SK-N-SH treated with all-trans-retinoic acid at 6 μM for 48 hours (cell line): ENCODE results near the gene TEX50.
"Not testable (repeated sequence)": the region's sequence is repeated elsewhere in the genome, so short reads cannot be mapped to it uniquely, and the experiment has no call there.

Source experiments
- ATAC-seq: fragments of 200-7000 bp; cut with Tn5 transposase; 3 replicates; pipeline ENCODE4 v1.9.1; 2020; ENCODE audit warnings: mild to moderate bottlenecking, moderate library complexity
- ARNTL ChIP-seq: fragments of 450-650 bp; formaldehyde crosslinking; IDR thresholded peaks from 2 replicates; pipeline ENCODE4 v1.5.0; 2020; ENCODE audit warnings: low read depth, mild to moderate bottlenecking, moderate library complexity, borderline replicate concordance
- BACH2 ChIP-seq: fragments of 250-450 bp; sonication (Bioruptor Pico); IDR thresholded peaks from 2 replicates; pipeline ENCODE4 v1.9.0; 2021; ENCODE audit warnings: mild to moderate bottlenecking, borderline replicate concordance
- CSDC2 ChIP-seq: fragments of 250-450 bp; sonication (Bioruptor Pico); IDR thresholded peaks from 2 replicates; pipeline ENCODE4 v1.5.0; 2020; ENCODE audit warnings: mild to moderate bottlenecking, moderate library complexity
- GLIS3 ChIP-seq: fragments of 250-450 bp; sonication (Bioruptor Pico); IDR thresholded peaks from 2 replicates; pipeline ENCODE4 v1.5.0; 2020; ENCODE audit warnings: mild to moderate bottlenecking, moderate library complexity
- ISL1 ChIP-seq: fragments of 250-450 bp; sonication (Bioruptor Pico); IDR thresholded peaks from 2 replicates; pipeline ENCODE4 v2.1.2; 2022; ENCODE audit warnings: mild to moderate bottlenecking, moderate library complexity
- OSR1 ChIP-seq: fragments of 250-450 bp; sonication (Bioruptor Pico); IDR thresholded peaks from 2 replicates; pipeline ENCODE4 v1.8.0; 2022; ENCODE audit warnings: moderate library complexity, mild to moderate bottlenecking, inconsistent platforms
- PPARA ChIP-seq: fragments of 250-450 bp; sonication (Bioruptor Pico); IDR thresholded peaks from 2 replicates; pipeline ENCODE4 v1.5.0; 2020; ENCODE audit warnings: mild to moderate bottlenecking, borderline replicate concordance
- RARB ChIP-seq: fragments of 250-450 bp; sonication (Bioruptor Pico); IDR thresholded peaks from 2 replicates; pipeline ENCODE4 v1.8.0; 2021; ENCODE audit warnings: mild to moderate bottlenecking, moderate library complexity
- SNAI2 ChIP-seq: fragments of 250-450 bp; sonication (Bioruptor Pico); IDR thresholded peaks from 2 replicates; pipeline ENCODE4 v1.5.0; 2020; ENCODE audit warnings: mild to moderate bottlenecking, moderate library complexity
- TCF4 ChIP-seq: fragments of 250-450 bp; sonication (Bioruptor Pico); IDR thresholded peaks from 2 replicates; pipeline ENCODE4 v1.8.0; 2021; ENCODE audit warnings: mild to moderate bottlenecking, moderate library complexity, borderline replicate concordance
- TOX ChIP-seq: fragments of 250-450 bp; sonication (Bioruptor Pico); IDR thresholded peaks from 2 replicates; pipeline ENCODE4 v1.8.0; 2021; ENCODE audit warnings: mild to moderate bottlenecking, moderate library complexity, borderline replicate concordance
- ZC3H10 ChIP-seq: fragments of 250-450 bp; sonication (Bioruptor Pico); IDR thresholded peaks from 2 replicates; pipeline ENCODE4 v1.5.1; 2021; ENCODE audit warnings: mild to moderate bottlenecking, moderate library complexity
- ZFP30 ChIP-seq: fragments of 450-650 bp; formaldehyde crosslinking; IDR thresholded peaks from 2 replicates; pipeline ENCODE4 v1.5.0; 2022; ENCODE audit warnings: mild to moderate bottlenecking, moderate library complexity
- ZNF70 ChIP-seq: fragments of 450-650 bp; formaldehyde crosslinking; IDR thresholded peaks from 2 replicates; pipeline ENCODE4 v1.5.0; 2020; ENCODE audit warnings: mild to moderate bottlenecking, moderate library complexity
- ZNF8 ChIP-seq: fragments of 450-650 bp; formaldehyde crosslinking; IDR thresholded peaks from 2 replicates; pipeline ENCODE4 v1.5.0; 2020; ENCODE audit warnings: mild to moderate bottlenecking, moderate library complexity
- TF ChIP-seq, protein P1 (sequence below): fragments of 250-450 bp; sonication (Bioruptor Pico); IDR thresholded peaks from 2 replicates; pipeline ENCODE4 v1.8.0; 2021; ENCODE audit warnings: low read depth, mild to moderate bottlenecking, moderate library complexity, borderline replicate concordance
- TF ChIP-seq, protein P2 (sequence below): fragments of 250-450 bp; sonication (Bioruptor Pico); IDR thresholded peaks from 2 replicates; pipeline ENCODE4 v1.5.1; 2020; ENCODE audit warnings: low read depth, mild to moderate bottlenecking, moderate library complexity

TEX50 gene

DNA sequence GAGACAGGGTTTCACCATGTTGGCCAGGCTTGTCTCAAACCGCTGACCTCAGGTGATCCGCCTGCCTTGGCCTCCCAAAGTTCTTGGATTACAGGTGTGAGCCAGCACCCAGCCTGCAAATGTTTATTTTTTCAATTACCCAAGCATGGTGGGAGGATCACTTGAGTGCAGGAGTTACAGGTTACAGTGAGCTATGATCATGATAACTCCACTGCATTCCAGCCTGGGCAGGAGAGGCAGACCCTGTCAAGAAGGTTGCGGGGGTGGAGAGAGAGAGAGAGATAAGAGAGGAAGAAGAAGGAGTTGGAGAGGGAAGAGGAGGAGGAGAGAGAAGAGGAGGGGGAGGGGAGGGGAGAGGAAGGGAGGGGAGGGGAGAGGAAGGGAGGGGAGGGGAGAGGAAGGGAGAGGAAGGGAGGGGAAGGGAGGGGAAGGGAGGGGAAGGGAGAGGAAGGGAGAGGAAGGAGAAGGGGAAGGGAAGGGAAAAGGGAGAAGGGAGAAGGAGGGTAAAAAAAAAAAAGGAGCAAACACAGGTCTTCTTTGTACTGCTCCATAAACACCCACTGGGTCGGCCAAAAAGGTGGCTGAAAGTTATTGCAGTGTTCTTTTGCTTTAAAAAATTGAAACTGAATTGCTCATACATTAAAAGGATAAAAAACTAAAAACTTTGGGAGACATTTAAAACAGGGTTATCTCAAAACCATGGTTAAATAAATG is 26.5 kb upstream of the TEX50 start:
- ATAC-seq, result no peak
- TF ChIP-seq OSR1 (CRISPR knock-in tag) (no peak), ZFP30 (CRISPR knock-in tag) (no peak), TOX (CRISPR knock-in tag) (no peak), CSDC2 (CRISPR knock-in tag) (no peak)

DNA sequence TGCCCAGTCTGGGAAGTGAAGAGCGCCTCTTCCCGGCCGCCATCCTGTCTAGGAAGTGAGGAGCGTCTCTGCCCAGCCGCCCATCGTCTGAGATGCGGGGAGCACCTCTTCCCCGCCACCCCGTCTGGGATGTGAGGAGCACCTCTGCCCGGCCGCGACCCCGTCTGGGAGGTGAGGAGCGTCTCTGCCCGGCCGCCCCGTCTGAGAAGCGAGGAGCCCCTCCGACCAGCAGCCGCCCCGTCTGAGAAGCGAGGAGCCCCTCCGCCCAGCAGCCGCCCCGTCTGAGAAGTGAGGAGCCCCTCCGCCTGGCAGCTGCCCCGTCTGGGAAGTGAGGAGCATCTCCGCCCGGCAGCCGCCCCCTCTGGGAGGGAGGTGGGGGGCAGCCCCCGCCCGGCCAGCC is 22.1 kb upstream of the TEX50 start:
- not testable (repeated sequence) for ATAC-seq

DNA sequence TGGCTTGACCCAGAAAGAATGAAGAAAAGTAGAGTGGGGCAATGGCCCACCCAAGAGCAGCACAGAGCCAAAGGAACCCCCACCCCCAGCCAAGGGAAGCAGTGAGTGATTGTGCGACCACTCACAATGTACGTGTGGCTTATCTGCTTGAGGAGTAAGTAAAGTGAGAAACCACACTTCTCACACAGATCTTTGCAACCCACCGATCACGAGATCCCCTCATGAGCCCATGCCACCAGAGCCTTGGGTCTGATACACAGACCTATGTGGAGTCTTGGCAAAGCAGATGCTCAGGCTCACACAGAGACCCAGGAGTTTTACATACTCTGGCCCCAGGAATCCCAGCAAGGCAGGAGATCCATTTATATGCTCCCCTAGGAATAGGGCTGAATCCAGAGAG is 18.3 kb upstream of the TEX50 start:
- TF ChIP-seq SNAI2 (CRISPR knock-in tag) (no peak), RARB (CRISPR knock-in tag) (no peak), TOX (CRISPR knock-in tag) (no peak), ISL1 (CRISPR knock-in tag) (no peak)
- TF ChIP-seq, protein P1, sequence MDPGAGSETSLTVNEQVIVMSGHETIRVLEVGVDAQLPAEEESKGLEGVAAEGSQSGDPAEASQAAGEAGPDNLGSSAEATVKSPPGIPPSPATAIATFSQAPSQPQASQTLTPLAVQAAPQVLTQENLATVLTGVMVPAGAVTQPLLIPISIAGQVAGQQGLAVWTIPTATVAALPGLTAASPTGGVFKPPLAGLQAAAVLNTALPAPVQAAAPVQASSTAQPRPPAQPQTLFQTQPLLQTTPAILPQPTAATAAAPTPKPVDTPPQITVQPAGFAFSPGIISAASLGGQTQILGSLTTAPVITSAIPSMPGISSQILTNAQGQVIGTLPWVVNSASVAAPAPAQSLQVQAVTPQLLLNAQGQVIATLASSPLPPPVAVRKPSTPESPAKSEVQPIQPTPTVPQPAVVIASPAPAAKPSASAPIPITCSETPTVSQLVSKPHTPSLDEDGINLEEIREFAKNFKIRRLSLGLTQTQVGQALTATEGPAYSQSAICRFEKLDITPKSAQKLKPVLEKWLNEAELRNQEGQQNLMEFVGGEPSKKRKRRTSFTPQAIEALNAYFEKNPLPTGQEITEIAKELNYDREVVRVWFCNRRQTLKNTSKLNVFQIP (CRISPR knock-in tag), result no peak
- no peak for ATAC-seq

DNA sequence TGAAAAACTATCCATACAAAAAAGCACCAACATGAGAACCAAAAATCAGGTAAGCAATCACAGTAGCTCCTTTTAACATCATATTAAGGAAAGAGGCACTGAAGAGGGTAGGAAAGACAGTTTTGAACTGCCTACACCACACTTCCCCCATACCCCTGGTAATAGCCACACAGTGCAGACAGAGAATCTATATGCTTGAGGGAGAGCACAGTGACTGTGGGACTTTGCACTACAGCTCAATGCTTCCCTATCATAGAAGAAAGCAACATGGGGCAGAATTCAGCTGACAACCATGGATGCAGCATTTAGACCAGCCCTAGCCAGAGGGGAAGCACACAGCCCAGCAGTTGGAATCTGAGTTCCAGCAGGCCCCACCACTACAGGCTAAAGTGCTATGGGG is 7.9 kb upstream of the TEX50 start:
- no peak for ATAC-seq
- TF ChIP-seq TCF4 (CRISPR knock-in tag) (no peak), SNAI2 (CRISPR knock-in tag) (no peak), RARB (CRISPR knock-in tag) (no peak), ISL1 (CRISPR knock-in tag) (no peak), GLIS3 (CRISPR knock-in tag) (no peak), ZC3H10 (CRISPR knock-in tag) (no peak), OSR1 (CRISPR knock-in tag) (no peak)
- TF ChIP-seq, protein P2, sequence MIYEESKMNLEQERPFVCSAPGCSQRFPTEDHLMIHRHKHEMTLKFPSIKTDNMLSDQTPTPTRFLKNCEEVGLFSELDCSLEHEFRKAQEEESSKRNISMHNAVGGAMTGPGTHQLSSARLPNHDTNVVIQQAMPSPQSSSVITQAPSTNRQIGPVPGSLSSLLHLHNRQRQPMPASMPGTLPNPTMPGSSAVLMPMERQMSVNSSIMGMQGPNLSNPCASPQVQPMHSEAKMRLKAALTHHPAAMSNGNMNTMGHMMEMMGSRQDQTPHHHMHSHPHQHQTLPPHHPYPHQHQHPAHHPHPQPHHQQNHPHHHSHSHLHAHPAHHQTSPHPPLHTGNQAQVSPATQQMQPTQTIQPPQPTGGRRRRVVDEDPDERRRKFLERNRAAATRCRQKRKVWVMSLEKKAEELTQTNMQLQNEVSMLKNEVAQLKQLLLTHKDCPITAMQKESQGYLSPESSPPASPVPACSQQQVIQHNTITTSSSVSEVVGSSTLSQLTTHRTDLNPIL (CRISPR knock-in tag), result no peak

DNA sequence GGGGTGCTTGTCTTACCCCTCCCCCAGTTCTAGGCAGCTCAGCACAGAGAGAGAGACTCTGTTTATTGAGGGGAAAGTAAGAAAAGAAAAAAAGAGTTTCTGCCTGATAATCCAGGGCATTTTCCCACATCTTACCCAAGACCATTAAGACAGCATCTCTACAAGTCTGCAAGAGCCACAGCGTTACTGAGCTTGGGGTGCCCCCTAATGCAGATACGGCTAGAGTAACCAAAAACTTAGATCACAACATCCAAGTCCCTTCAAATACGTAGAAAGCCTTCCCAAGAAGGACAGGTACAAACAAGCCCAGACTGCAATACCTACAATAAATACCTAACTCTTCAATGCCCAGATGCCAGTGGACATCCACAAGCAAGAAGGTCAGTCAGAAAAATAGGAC is 6.2 kb upstream of the TEX50 start:
- TF ChIP-seq ISL1 (CRISPR knock-in tag), result no peak
- no peak for TF ChIP-seq TCF4 (CRISPR knock-in tag)
- no peak for TF ChIP-seq PPARA
- TF ChIP-seq ZNF70 (CRISPR knock-in tag), result no peak
- ATAC-seq, result no peak

DNA sequence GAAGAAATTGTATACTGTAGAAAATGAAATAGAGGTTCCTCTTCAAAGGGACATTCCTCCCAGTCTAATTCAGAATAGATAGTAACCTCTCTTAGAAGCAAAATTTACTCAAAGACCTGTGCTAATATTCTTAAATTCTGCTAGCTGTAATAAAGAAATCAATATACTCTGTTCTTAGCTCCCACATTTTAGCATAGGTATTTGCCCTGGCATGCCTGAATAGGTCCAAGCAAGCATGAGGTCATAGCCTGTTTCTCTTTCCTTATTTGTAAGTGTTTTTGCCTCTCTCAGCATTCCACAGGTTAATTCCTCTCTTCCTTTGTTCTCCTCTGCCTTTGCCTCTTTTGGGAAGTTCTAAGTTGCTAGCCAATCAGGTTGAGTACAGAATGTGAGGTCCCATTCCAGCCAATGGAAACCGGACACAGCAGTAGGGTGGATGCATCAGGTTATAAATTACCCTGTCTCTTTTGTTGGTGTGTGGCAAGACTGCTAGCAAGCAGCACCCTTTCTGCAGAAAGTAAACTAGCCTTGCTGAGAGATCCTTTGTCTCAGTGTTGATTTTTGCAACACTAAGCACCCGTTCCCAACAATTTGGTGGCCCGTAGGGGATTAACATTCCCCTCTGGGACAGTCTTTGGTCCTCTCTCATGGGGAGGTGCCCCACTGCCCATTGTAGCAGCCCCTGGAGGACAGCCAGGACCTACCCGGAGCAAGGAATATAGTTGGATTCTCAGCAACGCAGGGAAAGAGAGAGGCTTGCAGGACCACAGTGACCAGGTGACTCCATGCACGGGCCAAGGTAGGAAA is 2.3 kb downstream of the TEX50 start:
- ATAC-seq, result not testable (repeated sequence)

DNA sequence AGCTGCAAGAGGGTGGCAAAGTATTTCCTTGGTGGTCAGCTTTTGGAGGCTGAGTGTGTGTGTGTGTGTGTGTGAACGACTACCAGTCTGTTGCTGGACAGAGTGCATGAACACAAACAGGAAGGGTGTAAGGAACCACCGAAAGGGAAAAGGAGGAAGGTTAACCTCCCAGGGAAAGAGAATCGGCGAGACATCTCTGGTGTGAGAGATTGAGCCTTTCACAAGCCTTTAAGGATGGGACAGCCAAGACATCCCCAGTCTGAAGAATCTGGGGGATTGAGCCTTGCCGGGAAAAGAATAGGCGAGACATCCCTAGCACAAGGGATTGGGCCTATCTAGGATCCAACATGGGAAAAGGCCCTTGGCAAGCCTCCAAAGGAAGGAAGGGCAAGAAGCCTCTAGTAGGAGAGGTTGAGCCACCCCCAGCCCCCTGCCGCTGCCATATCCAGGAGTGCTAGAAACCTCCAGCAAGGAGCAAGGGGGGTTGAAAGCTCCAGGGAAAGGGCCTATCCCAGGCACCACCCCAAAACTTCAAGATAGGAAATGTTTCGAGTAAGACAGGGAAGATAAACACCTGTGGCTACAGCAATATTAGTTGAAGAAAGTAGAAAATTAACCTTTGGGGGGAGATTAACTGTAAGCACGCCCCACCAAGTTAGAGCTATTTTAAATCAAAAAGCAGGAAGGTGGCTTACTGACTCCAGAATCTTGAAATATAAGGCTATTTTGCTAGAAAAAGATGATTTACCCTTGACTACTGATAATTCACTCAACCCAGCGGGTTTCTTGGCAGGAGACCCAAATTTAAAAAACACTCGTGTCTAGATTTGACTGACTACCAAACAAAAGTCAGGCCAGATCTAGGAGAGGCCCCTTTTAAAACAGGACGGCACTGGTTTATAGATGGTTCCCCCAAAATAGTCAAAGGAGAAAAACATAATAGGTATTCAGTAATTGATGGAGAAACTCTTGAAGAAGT is 3.2 kb downstream of the TEX50 start:
- ATAC-seq, result no peak
- TF ChIP-seq ZC3H10 (CRISPR knock-in tag) (no peak), CSDC2 (CRISPR knock-in tag) (no peak), ARNTL (CRISPR knock-in tag) (no peak), PPARA (no peak), GLIS3 (CRISPR knock-in tag) (no peak), SNAI2 (CRISPR knock-in tag) (no peak), ZNF8 (no peak), ZNF70 (CRISPR knock-in tag) (no peak), RARB (CRISPR knock-in tag) (no peak), BACH2 (CRISPR knock-in tag) (no peak), ISL1 (CRISPR knock-in tag) (no peak)
- TF ChIP-seq, protein P2 (CRISPR knock-in tag), result no peak
